ENCODE measurements around the gene B3GALT5.

B3GALT5 gene

DNA sequence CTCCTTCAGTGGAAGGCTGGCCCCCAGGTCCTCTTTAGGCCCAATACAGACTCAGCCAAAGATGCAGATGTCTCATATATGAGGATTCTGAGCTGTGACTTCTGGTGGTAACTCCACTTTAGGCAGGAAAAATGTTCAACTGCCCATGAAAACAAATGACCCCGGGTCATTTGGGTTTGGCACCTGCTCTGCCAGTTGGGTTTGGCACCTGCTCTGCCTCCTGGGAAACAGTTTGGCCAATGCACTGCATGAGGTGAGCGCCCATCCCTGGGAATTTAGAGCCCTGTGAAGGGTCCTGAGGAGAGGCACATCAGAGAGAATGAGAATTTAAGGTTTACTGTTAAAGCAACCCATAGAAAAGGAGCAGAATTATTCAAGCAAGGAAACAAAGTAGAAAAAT, 45.3 kb downstream of the B3GALT5 start:
- DNase-seq (ENCODE audit: extremely low read depth, low read depth) = no peak
- TF ChIP-seq, protein P1, sequence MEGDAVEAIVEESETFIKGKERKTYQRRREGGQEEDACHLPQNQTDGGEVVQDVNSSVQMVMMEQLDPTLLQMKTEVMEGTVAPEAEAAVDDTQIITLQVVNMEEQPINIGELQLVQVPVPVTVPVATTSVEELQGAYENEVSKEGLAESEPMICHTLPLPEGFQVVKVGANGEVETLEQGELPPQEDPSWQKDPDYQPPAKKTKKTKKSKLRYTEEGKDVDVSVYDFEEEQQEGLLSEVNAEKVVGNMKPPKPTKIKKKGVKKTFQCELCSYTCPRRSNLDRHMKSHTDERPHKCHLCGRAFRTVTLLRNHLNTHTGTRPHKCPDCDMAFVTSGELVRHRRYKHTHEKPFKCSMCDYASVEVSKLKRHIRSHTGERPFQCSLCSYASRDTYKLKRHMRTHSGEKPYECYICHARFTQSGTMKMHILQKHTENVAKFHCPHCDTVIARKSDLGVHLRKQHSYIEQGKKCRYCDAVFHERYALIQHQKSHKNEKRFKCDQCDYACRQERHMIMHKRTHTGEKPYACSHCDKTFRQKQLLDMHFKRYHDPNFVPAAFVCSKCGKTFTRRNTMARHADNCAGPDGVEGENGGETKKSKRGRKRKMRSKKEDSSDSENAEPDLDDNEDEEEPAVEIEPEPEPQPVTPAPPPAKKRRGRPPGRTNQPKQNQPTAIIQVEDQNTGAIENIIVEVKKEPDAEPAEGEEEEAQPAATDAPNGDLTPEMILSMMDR (IDR thresholded peaks at IDR 0.05; ENCODE audit: low read depth, low read length, missing control alignments) = no peak
- H3K4me3 ChIP-seq (replicated peaks; ENCODE audit: low read depth, low read length) = no peak overlapping the region

DNA sequence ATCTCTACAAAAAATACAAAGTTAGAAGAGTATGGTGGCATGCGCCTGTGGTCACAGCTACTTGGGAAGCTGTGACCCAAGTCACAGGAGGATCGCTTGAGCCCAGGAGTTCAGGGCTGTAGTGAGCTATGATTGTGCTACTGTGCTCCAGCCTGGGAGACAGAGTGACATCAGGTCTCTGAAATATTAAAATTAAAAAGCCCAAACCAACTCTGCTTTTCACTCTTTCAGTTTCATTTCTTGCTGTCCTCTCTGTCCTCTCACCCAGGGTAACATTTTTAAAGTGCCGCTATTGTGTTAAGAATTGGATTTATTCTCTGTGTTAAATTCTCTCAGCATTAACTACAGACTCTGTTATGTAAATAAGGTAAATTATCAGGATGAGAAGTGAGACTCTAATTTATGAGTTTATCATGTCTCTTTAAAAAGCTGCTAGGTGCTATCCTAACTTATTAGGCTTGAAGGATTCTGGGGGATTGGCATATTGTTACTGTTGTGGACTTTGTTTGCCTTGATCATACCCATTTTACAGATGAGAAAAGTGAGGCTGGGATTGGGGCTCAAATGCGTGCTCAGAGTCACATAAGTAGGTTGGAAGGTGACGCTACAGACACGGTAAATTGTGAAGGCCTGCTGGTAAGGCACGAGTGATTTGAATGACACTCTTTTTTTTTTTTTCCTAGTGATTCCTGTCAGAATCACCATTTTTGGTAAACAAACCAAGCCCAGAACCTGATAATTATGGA, 46.5 kb downstream of the B3GALT5 start:
- DNase-seq (ENCODE audit: extremely low read depth, low read depth) = no peak
- H3K4me3 ChIP-seq (replicated peaks; ENCODE audit: low read depth, low read length) = no peak overlapping the region
- TF ChIP-seq, protein P1 (IDR thresholded peaks at IDR 0.05; ENCODE audit: low read depth, low read length, missing control alignments) = no peak

DNA sequence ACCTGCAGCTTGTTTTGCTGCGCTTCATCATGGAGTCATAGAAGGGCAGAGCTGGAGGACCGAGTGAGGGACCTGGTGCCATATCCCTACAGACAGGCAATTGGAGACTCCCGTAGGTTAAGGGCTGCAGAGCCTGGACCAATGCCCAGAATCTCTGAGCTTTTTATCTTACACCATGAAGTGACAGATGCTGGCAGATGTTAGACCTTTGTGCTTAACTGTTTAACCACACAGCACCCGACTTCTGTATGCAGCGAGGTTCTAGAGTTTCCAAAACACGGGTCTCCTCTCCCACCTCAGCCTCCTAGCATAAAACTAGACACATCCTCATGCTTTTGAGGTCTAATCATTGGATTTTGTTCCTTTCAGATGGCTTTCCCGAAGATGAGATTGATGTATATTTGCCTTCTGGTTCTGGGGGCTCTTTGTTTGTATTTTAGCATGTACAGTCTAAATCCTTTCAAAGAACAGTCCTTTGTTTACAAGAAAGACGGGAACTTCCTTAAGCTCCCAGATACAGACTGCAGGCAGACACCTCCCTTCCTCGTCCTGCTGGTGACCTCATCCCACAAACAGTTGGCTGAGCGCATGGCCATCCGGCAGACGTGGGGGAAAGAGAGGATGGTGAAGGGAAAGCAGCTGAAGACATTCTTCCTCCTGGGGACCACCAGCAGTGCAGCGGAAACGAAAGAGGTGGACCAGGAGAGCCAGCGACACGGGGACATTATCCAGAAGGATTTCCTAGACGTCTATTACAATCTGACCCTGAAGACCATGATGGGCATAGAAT, 47.6 kb downstream of the B3GALT5 start:
- DNase-seq (ENCODE audit: extremely low read depth, low read depth) = peak; percentile 65
- H3K4me3 ChIP-seq (replicated peaks; ENCODE audit: low read depth, low read length) = no peak overlapping the region
- TF ChIP-seq, protein P1 (IDR thresholded peaks at IDR 0.05; ENCODE audit: low read depth, low read length, missing control alignments) = no peak

DNA sequence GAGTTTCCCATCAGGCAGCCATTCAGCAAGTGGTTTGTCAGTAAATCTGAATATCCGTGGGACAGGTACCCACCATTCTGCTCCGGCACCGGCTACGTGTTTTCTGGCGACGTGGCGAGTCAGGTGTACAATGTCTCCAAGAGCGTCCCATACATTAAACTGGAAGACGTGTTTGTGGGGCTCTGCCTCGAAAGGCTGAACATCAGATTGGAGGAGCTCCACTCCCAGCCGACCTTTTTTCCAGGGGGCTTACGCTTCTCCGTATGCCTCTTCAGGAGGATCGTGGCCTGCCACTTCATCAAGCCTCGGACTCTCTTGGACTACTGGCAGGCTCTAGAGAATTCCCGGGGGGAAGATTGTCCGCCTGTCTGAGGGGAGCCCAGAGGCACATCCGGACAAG, 48.4 kb downstream of the B3GALT5 start:
- H3K4me3 ChIP-seq (replicated peaks; ENCODE audit: low read depth, low read length) = no peak overlapping the region
- DNase-seq (ENCODE audit: extremely low read depth, low read depth) = no peak
- TF ChIP-seq, protein P1 (IDR thresholded peaks at IDR 0.05; ENCODE audit: low read depth, low read length, missing control alignments) = no peak

DNA sequence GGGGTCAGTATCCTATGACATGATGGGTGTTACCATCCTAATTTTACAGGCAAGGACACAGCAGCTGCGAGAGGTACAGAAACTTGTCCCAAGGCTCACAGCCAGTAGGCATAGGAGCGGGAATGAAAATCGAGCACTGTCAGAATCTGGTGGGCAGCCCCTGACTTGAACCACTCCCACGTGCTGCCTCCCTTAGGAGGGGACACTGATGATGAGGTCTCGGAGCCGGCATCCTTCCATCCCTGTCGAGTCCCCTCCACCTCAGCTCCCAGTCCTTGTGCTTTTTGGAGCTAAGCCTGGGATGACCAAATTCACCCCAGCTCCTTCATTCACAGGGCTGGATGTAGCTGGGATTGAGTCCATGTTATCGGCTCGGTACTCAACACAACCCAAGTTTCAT, 49.0 kb downstream of the B3GALT5 start:
- H3K4me3 ChIP-seq (replicated peaks; ENCODE audit: low read depth, low read length) = no peak overlapping the region
- DNase-seq (ENCODE audit: extremely low read depth, low read depth) = no peak
- TF ChIP-seq, protein P1 (IDR thresholded peaks at IDR 0.05; ENCODE audit: low read depth, low read length, missing control alignments) = no peak

DNA sequence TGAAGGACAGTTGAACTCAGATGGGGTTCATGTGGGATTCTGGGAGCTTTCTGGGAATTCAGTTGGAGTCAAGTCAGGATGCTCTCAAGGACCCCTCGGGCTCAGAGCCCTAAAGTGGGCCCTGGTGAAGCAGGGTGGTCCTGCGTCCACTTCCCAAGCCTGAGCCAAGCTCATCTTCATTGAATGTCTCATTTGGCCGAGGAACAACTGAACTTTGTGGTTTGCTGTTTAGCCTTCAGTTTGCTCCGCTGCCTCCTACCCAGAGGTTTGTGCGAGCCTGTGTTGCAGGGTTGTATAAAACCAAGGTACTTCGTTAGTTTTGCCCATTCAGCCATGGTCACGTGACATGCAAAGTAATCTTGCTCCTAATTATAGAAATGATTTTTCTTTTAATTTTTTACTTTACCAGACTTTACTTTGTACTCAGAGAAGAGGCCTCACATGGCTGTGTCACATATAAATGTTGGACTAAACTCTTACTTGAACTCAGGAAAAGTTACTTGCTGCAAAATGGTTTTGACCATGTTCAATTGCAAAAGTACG, 49.7 kb downstream of the B3GALT5 start:
- DNase-seq (ENCODE audit: extremely low read depth, low read depth) = no peak
- H3K4me3 ChIP-seq (replicated peaks; ENCODE audit: low read depth, low read length) = no peak overlapping the region
- TF ChIP-seq, protein P1 (IDR thresholded peaks at IDR 0.05; ENCODE audit: low read depth, low read length, missing control alignments) = no peak
